Activated T-helper 1 cell treated with Interleukin-2 at 50 U/mL for 16 hours (primary cell): ENCODE data around the gene SNX25.

Experiments used
- DNase-seq: peaks from one replicate; pipeline ENCODE4 v3.0.0-alpha.2; 2020; ENCODE audit warnings: low read depth

SNX25 gene

DNA sequence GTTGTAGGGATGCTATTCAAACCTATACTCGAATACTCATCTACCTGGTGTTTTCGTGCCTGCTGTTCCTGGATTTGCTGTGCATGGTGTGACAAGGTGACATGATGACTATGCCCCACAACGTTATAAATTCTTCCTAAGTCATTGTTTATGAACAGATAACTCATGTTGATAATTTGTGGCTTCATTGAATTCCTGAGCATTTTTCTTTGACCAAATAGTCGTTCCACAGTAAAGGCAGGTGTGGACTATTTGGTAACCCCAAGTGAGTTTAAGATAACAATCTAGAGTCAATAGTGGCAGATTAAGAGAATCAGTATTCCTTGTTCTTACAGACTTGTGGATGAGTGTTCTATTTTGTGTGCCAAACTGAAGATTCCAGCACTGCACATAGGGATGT is 59.9 kb downstream of the SNX25 start:
- no peak for DNase-seq

GRCh38 chr4:185270037-185270436 is 60.6 kb downstream of the SNX25 start:
- DNase-seq, result no peak

- no peak for DNase-seq
Measured at GRCh38 chr4:185270885-185271284, 61.5 kb downstream of the SNX25 start.

DNA sequence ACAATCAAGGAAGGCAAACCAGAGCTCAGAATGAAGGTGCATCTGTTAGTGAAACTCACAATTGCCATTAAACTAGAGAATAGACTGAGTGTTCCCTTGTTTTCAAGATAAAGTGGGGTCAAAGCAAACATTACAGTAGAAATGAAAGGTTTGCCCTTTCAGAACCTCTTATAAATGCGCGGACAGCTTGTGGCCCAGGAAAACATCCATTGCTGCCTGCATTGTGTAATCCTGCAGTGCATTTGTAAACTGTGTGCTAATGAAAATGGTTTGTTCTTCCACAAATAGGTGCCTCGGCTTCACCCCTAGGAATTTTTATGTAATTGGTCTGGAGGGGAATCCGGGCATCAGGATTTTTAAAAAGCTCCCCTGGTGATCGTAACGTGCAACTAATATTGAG is 62.8 kb downstream of the SNX25 start:
- DNase-seq, result no peak

- no peak for DNase-seq
Measured at GRCh38 chr4:185275501-185275900, 66.1 kb downstream of the SNX25 start.

- DNase-seq, result no peak
Measured at GRCh38 chr4:185276036-185276435, 66.6 kb downstream of the SNX25 start.

- no peak for DNase-seq
Measured at GRCh38 chr4:185278716-185279115, 69.3 kb downstream of the SNX25 start.

GRCh38 chr4:185280608-185281007 is 71.2 kb downstream of the SNX25 start:
- no peak for DNase-seq

- no peak for DNase-seq
Measured at GRCh38 chr4:185282968-185283367, 73.6 kb downstream of the SNX25 start.

GRCh38 chr4:185283723-185284122 is 74.3 kb downstream of the SNX25 start:
- no peak for DNase-seq

GRCh38 chr4:185285632-185286393 is 76.4 kb downstream of the SNX25 start:
- DNase-seq, result no peak

- DNase-seq, result no peak
Measured at GRCh38 chr4:185286571-185286970, 77.2 kb downstream of the SNX25 start.

GRCh38 chr4:185287031-185287430 is 77.6 kb downstream of the SNX25 start:
- no peak for DNase-seq

GRCh38 chr4:185290018-185290607 is 80.7 kb downstream of the SNX25 start:
- DNase-seq, result no peak

GRCh38 chr4:185290656-185291055 is 81.3 kb downstream of the SNX25 start:
- DNase-seq, result no peak

DNA sequence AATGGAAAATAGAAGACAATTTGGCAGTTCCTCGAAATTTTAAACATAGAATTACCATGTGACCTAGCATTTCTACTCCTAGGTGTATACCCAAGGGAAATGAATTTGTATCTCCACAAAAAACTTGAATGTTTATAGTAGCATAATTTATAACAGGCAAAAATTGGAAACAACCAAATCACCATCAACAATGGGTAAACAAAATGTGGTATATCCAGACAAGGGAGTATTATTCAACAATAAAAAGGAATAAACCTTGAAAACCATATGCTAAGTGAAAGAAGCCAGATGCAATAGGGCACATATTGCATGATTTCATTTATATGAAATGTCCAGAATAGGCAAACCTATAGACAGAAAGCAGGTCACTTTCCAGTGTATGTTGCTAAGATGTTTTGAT is 83.8 kb downstream of the SNX25 start:
- no peak for DNase-seq

DNA sequence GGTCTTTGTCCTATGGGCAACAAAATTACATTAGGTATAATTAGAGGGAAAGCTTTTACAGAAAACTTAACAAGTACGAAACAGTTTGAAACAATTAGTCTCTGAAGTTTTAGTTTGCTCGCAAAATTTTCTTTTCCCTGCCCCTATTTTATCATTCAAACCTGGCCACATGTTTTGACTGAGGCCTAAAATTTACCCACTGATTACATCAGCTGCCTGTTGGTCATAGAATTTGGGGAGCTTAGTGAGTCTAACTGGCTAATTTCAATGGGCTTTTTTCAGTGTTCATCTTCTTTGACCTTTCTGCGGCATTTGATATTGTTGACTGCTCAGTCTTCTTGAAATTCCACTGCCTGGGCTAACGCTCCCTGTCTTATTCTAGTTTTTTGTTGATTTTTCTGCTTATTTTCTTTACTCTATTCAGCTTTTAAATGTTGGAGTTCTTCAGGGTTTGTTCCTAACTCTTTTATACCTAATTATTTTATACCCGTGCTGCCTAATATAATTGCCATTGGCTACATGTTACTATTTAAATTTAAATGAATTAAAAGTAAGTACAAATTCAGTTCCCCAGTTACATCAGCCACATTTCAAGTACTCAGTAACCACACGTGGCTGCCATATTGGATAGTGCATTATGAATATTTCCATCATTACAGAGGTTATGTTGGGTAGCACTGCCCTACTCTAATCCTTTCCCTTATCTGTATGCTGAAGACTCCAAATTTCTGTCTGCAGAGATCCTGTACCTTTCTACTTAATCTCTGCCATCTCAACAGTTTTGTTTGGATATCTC is 87.5 kb downstream of the SNX25 start:
- DNase-seq, result no peak

- no peak for DNase-seq
Measured at GRCh38 chr4:185298728-185299430, 89.5 kb downstream of the SNX25 start.

- no peak for DNase-seq
Measured at GRCh38 chr4:185304541-185304940, 95.1 kb downstream of the SNX25 start.

- no peak for DNase-seq
Measured at GRCh38 chr4:185304944-185305690, 95.7 kb downstream of the SNX25 start.

GRCh38 chr4:185305979-185306442 is 96.6 kb downstream of the SNX25 start:
- no peak for DNase-seq
